HG03064 (cell line): ENCODE measurements around the gene FRMD4A.

Experiments used
- ATAC-seq: cut with Tn5 transposase; IDR thresholded peaks from one replicate; pipeline ENCODE4 v1.9.1; 2021; ENCODE audit warnings: low read depth; ENCODE audit not compliant: unreplicated experiment

FRMD4A gene

GRCh38 chr10:13743963-13744362, 586.8 kb downstream of the FRMD4A start:
- ATAC-seq: no peak

- ATAC-seq: no peak
Measured at GRCh38 chr10:13743101-13743693, 587.5 kb downstream of the FRMD4A start.

GRCh38 chr10:13741438-13741837, 589.3 kb downstream of the FRMD4A start:
- ATAC-seq: no peak

- no peak for ATAC-seq
Measured at GRCh38 chr10:13740461-13740860, 590.3 kb downstream of the FRMD4A start.

- ATAC-seq: no peak
Measured at GRCh38 chr10:13739183-13739582, 591.5 kb downstream of the FRMD4A start.

GRCh38 chr10:13736506-13736905, 594.2 kb downstream of the FRMD4A start:
- ATAC-seq: no peak

- ATAC-seq: no peak
Measured at GRCh38 chr10:13734151-13734550, 596.6 kb downstream of the FRMD4A start.

- ATAC-seq: no peak
Measured at GRCh38 chr10:13733071-13733470, 597.7 kb downstream of the FRMD4A start.

- no peak for ATAC-seq
Measured at GRCh38 chr10:13732465-13732881, 598.3 kb downstream of the FRMD4A start.

GRCh38 chr10:13731799-13732198, 598.9 kb downstream of the FRMD4A start:
- no peak for ATAC-seq

- ATAC-seq: no peak
Measured at GRCh38 chr10:13730956-13731355, 599.8 kb downstream of the FRMD4A start.

GRCh38 chr10:13730306-13730652, 600.4 kb downstream of the FRMD4A start:
- no peak for ATAC-seq

GRCh38 chr10:13729586-13730305, 601.0 kb downstream of the FRMD4A start:
- no peak for ATAC-seq

- no peak for ATAC-seq
Measured at GRCh38 chr10:13728898-13729535, 601.7 kb downstream of the FRMD4A start.

GRCh38 chr10:13725594-13725993, 605.1 kb downstream of the FRMD4A start:
- no peak for ATAC-seq

GRCh38 chr10:13724484-13724883, 606.2 kb downstream of the FRMD4A start:
- no peak for ATAC-seq

- no peak for ATAC-seq
Measured at GRCh38 chr10:13722747-13723653, 607.7 kb downstream of the FRMD4A start.

- no peak for ATAC-seq
Measured at GRCh38 chr10:13721486-13721885, 609.2 kb downstream of the FRMD4A start.

GRCh38 chr10:13720699-13721098, 610.0 kb downstream of the FRMD4A start:
- no peak for ATAC-seq

- ATAC-seq: no peak
Measured at GRCh38 chr10:13719425-13719824, 611.3 kb downstream of the FRMD4A start.

- no peak for ATAC-seq
Measured at GRCh38 chr10:13718820-13719219, 611.9 kb downstream of the FRMD4A start.
